Esophagus squamous epithelium (tissue), 4 donors: Measurements from ENCODE around the gene ZSCAN5A.

Source experiments
- POLR2A ChIP-seq, 4 donors: fragments of 450-650 bp; IDR thresholded peaks; one replicate each; pipeline ENCODE4 v1.6.1; 2017; ENCODE audit warnings: antibody characterized with exemption in 4 of 4, mild to moderate bottlenecking in 4 of 4, moderate library complexity in 3 of 4
- TF ChIP-seq, protein P1 (sequence below), 6 experiments: fragments of 450-650 bp in 4 of 6; fragments of 200-600 bp in 2 of 6; sonication (generic) in 2 of 6; IDR thresholded peaks; one replicate each; pipeline ENCODE4 v1.5.1; 2016 to 2019; ENCODE audit warnings: antibody characterized with exemption in 6 of 6, mild to moderate bottlenecking in 4 of 6, moderate library complexity in 4 of 6

GRCh38 chr19:56263319-56263718 is 51.3 kb downstream of the ZSCAN5A start:
- TF ChIP-seq, protein P1, sequence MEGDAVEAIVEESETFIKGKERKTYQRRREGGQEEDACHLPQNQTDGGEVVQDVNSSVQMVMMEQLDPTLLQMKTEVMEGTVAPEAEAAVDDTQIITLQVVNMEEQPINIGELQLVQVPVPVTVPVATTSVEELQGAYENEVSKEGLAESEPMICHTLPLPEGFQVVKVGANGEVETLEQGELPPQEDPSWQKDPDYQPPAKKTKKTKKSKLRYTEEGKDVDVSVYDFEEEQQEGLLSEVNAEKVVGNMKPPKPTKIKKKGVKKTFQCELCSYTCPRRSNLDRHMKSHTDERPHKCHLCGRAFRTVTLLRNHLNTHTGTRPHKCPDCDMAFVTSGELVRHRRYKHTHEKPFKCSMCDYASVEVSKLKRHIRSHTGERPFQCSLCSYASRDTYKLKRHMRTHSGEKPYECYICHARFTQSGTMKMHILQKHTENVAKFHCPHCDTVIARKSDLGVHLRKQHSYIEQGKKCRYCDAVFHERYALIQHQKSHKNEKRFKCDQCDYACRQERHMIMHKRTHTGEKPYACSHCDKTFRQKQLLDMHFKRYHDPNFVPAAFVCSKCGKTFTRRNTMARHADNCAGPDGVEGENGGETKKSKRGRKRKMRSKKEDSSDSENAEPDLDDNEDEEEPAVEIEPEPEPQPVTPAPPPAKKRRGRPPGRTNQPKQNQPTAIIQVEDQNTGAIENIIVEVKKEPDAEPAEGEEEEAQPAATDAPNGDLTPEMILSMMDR (IDR thresholded peaks at IDR 0.05) = no peak
- TF ChIP-seq POLR2A (IDR thresholded peaks at IDR 0.05) = no peak
